ENCODE data around the gene FBXW4. TPM values are rescaled to one million over a fixed set of nuclear protein-coding genes. Genes with fewer than 3 reads are reported as not detected.

FBXW4 gene
- 17.4 to 22.7 TPM (median 20.1 TPM) in 5 replicates for total RNA-seq (2022; extraction: Qiagen RNA extraction; ENCODE audit: low read depth)

GRCh38 chr10:101694674-101695403 is at the start of gene FBXW4:
FBXW4 (minus strand) TSS chr10:101695170; CDS start chr10:101695105, 65 bp downstream.

GRCh38 chr10:101587725-101588653 is 107.0 kb downstream of the FBXW4 start, which contains the start of the genes DPCD and POLL:
DPCD (plus strand) TSS chr10:101588321; CDS start chr10:101588337, 16 bp downstream.
POLL (minus strand) TSS chr10:101588257; CDS start chr10:101587360, 897 bp downstream.

Other genes with a start within 250 kb of the FBXW4 start
- gene POLL, start 106.9 kb downstream of the FBXW4 start, total RNA-seq (2022; extraction: Qiagen RNA extraction; ENCODE audit: low read depth), result 12.6 to 17.9 TPM (median 16.4 TPM) in 5 replicates
- 31.4 to 41.4 TPM (median 31.6 TPM) in 5 replicates for gene DPCD, start 106.8 kb downstream of the FBXW4 start, total RNA-seq (2022; extraction: Qiagen RNA extraction; ENCODE audit: low read depth)
- not detected in 5 replicates for gene FGF8, start 80.9 kb upstream of the FBXW4 start, total RNA-seq (2022; extraction: Qiagen RNA extraction; ENCODE audit: low read depth)
- gene NPM3, start 88.3 kb upstream of the FBXW4 start, total RNA-seq (2022; extraction: Qiagen RNA extraction; ENCODE audit: low read depth), result 105 to 122 TPM (median 120 TPM) in 5 replicates
- gene OGA, start 123.3 kb upstream of the FBXW4 start, total RNA-seq (2022; extraction: Qiagen RNA extraction; ENCODE audit: low read depth), result 59.7 to 74.5 TPM (median 69.0 TPM) in 5 replicates
- 0.79 to 0.95 TPM (median 0.81 TPM) in 4 of 5 replicates, not detected in the other for gene KCNIP2, start 148.6 kb upstream of the FBXW4 start, total RNA-seq (2022; extraction: Qiagen RNA extraction; ENCODE audit: low read depth)